ENCODE measurements around the gene CP. TPM values are rescaled to one million over a fixed set of nuclear protein-coding genes. Genes with fewer than 3 reads are reported as not detected.

The CP gene
- total RNA-seq, 1 experiment from 2014 or later, result 1.5 TPM

GRCh38 chr3:149258714-149259113, 37.1 kb upstream of the CP start:
- Mint-ChIP-seq H3K9me3 (peaks cover 14% of the 10 kb centered on the region; the same call in 1 of the 2 replicates), H3K4me1 (peaks cover 25% of the 10 kb centered on the region), H3K27me3 (ENCODE audit: low read depth) (no peaks in the 10 kb centered on the region; the same call in 1 of the 2 replicates), H3K27ac (no peak overlapping the region), H3K36me3 (no peaks in the 10 kb centered on the region), H3K4me3 (no peak overlapping the region)
- CTCF ChIA-PET, result interaction anchor here (0.7 kb wide), 1 partner anchor 308 kb away, joined by 3 read pairs; no protein-coding TSS in a partner anchor
- ATAC-seq (no peak), DNase-seq (ENCODE audit: low spot score) (no peak)
- POLR2A ChIA-PET, result no interaction called here
- no peak for TF ChIP-seq NFYB (CRISPR knock-in tag; conservative IDR thresholded peaks at IDR 0.05; ENCODE audit: low read depth)
- TF ChIP-seq MYBL2 (CRISPR knock-in tag; IDR thresholded peaks at IDR 0.05), result no peak
- TF ChIP-seq, protein P1, sequence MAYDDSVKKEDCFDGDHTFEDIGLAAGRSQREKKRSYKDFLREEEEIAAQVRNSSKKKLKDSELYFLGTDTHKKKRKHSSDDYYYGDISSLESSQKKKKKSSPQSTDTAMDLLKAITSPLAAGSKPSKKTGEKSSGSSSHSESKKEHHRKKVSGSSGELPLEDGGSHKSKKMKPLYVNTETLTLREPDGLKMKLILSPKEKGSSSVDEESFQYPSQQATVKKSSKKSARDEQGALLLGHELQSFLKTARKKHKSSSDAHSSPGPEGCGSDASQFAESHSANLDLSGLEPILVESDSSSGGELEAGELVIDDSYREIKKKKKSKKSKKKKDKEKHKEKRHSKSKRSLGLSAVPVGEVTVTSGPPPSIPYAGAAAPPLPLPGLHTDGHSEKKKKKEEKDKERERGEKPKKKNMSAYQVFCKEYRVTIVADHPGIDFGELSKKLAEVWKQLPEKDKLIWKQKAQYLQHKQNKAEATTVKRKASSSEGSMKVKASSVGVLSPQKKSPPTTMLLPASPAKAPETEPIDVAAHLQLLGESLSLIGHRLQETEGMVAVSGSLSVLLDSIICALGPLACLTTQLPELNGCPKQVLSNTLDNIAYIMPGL (CRISPR knock-in tag; IDR thresholded peaks at IDR 0.05), result no peak
- no peak for TF ChIP-seq E2F4 (CRISPR knock-in tag; IDR thresholded peaks at IDR 0.05; ENCODE audit: borderline replicate concordance, low read depth)
- no peak for TF ChIP-seq HMGA2 (CRISPR knock-in tag; IDR thresholded peaks at IDR 0.05)
- no peak for TF ChIP-seq CREM (CRISPR knock-in tag; IDR thresholded peaks at IDR 0.05)
- no peak for TF ChIP-seq GABPB1 (CRISPR knock-in tag; IDR thresholded peaks at IDR 0.05)
- no peak for TF ChIP-seq CDX4 (CRISPR knock-in tag; IDR thresholded peaks at IDR 0.05; ENCODE audit: borderline replicate concordance)
- no peak for TF ChIP-seq ATF2 (CRISPR knock-in tag; IDR thresholded peaks at IDR 0.05; ENCODE audit: borderline replicate concordance, low read depth)
- no peak for TF ChIP-seq ZNF281 (CRISPR knock-in tag; IDR thresholded peaks at IDR 0.05)
- TF ChIP-seq NR2C2 (CRISPR knock-in tag; IDR thresholded peaks at IDR 0.05), result no peak
- TF ChIP-seq KAT7 (CRISPR knock-in tag; IDR thresholded peaks at IDR 0.05; ENCODE audit: borderline replicate concordance), result no peak
- TF ChIP-seq GRHL2 (CRISPR knock-in tag; IDR thresholded peaks at IDR 0.05; ENCODE audit: insufficient replicate concordance, severe bottlenecking), result no peak
- no peak for TF ChIP-seq USF1 (CRISPR knock-in tag; IDR thresholded peaks at IDR 0.05)
- no peak for TF ChIP-seq STAT6 (CRISPR knock-in tag; conservative IDR thresholded peaks at IDR 0.05; ENCODE audit: low read depth)
- no peak for TF ChIP-seq SMAD3 (CRISPR knock-in tag; IDR thresholded peaks at IDR 0.05; ENCODE audit: borderline replicate concordance)
- TF ChIP-seq ATF6 (CRISPR knock-in tag; IDR thresholded peaks at IDR 0.05), result no peak
- no peak for TF ChIP-seq E2F5 (CRISPR knock-in tag; IDR thresholded peaks at IDR 0.05)
- TF ChIP-seq, protein P2, sequence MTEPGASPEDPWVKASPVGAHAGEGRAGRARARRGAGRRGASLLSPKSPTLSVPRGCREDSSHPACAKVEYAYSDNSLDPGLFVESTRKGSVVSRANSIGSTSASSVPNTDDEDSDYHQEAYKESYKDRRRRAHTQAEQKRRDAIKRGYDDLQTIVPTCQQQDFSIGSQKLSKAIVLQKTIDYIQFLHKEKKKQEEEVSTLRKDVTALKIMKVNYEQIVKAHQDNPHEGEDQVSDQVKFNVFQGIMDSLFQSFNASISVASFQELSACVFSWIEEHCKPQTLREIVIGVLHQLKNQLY (CRISPR knock-in tag; IDR thresholded peaks at IDR 0.05), result no peak

All from WTC11 (cell line).